Liver (tissue), 3 donors: Measurements from ENCODE around the gene CC2D2A.

Experiments used
- EGR1 ChIP-seq, 2 donors: IDR thresholded peaks; 2 replicates each; pipeline ENCODE4 v1.6.1; 2016 to 2018; ENCODE audit warnings: antibody characterized with exemption in 2 of 2, low read depth in 2 of 2
- JUND ChIP-seq, 2 donors: IDR thresholded peaks; 2 replicates each; pipeline ENCODE4 v1.6.1; 2016; ENCODE audit warnings: antibody characterized with exemption in 2 of 2
- TF ChIP-seq, protein P1 (sequence below): fragments of 150-350 bp; IDR thresholded peaks from 2 replicates; pipeline ENCODE4 v1.5.1; 2017; ENCODE audit warnings: improper control_type of control experiment, low read depth, low read length; ENCODE audit not compliant: missing input control
- donor health status: healthy.
- donor health status: healthy.

DNA sequence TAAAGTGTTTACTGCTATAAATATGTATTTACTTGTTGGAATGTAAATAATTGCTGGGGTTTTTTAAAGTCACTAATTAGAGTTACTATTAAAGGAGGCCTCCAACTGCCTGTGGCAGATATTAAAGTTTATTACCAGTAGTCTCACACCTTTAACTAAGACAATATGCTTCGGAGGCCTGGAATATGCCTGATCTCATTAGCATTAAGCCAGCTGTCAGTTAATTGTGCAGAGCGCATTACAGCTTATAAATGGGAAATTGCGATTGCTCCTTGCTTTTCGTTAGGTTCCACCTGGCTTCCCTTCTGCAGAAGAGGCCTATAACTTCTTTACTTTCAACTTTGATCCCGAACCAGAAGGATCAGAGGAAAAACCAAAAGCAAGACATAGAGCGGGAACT lies 41.3 kb downstream of the CC2D2A start:
- no peak for TF ChIP-seq EGR1 (IDR thresholded peaks at IDR 0.05; ENCODE audit: low read depth in 2 of 2)
- no peak for TF ChIP-seq JUND (IDR thresholded peaks at IDR 0.05)
- TF ChIP-seq, protein P1, sequence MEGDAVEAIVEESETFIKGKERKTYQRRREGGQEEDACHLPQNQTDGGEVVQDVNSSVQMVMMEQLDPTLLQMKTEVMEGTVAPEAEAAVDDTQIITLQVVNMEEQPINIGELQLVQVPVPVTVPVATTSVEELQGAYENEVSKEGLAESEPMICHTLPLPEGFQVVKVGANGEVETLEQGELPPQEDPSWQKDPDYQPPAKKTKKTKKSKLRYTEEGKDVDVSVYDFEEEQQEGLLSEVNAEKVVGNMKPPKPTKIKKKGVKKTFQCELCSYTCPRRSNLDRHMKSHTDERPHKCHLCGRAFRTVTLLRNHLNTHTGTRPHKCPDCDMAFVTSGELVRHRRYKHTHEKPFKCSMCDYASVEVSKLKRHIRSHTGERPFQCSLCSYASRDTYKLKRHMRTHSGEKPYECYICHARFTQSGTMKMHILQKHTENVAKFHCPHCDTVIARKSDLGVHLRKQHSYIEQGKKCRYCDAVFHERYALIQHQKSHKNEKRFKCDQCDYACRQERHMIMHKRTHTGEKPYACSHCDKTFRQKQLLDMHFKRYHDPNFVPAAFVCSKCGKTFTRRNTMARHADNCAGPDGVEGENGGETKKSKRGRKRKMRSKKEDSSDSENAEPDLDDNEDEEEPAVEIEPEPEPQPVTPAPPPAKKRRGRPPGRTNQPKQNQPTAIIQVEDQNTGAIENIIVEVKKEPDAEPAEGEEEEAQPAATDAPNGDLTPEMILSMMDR = no peak
